NCI-H526 treated with DMSO at 0.1 percent for 48 hours (cell line): ENCODE data around the gene UBE3A.
"Not testable (repeated sequence)": the region's sequence is repeated elsewhere in the genome, so short reads cannot be mapped to it uniquely, and the experiment has no call there.

ENCODE experiments used
- DNase-seq: peaks from one replicate; lab custom pipeline; 2025; lab: John Stamatoyannopoulos, UW

The UBE3A gene

DNA sequence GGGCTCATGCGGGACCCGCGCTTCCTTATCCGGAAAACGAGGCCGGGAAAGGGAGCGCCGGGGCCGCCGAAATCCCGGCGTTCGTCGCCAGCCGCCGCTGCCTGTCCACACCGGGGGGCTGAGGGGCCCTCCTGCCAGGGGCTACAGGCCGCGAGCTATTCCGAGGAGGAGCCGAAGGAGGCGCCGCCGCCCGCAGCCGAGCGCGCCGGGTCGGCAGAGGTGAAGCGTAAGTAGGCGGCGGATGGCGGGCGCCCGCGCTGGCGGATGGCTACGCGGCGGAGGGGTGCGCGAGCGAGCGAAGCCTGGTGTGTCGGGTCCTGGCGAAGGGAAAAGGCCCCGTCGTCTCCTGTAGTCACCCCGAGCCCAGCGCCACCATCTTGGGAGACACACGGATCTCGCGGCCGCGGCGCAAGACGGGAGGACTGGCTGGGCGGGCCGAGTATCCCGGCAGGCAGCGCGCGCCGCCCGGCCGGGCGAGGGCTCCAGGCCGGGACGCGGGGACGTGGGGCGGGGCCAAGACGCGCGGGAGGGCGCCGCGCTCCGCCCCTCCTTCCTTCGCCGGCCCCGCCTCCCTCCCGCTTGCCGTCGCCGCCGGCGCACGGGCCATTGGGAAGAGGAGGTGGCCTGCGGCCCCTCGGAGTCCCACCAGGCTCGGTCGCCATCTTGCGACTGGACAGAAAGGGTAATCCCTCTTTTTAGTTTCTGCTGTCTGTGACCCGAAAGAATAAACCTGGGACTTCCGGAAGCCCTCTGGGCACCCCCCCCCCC, at the start of gene UBE3A:
UBE3A (minus strand) TSS at position 424 of the 768 bp plus-strand sequence. CDS start 29,917 bp downstream, outside the sequence.
- DNase-seq: peak; percentile 79

DNA sequence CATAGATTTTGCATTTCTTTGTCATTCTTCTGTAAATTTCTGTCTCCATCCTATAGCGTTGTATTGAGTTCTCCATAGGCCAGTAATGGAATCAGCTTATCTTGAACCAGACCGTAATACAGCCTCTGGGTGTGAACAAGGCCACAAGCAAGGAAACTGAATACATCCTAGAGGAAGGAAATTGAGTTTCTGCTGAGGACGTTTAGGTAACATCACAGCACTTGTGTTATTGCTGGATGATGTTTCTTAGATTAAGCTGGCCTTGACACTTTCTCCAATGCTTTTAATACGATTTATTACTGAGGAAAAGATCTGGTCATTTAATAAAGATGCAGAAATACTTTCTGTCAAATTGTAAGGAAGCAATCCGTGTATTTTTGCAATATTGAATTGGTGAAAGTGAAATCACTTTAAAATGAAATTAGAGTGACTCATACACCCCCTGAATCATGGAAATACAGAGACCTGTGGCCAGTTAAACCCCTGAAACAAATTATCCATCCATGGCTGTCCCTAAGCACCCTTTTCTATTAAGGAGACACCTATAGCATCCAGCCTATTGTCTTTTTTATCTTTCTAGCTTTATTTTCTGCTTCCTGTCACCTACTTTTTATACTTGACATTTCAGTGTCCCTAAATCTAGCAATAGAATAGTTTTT, 48.5 kb upstream of the UBE3A start:
- DNase-seq: no peak

DNA sequence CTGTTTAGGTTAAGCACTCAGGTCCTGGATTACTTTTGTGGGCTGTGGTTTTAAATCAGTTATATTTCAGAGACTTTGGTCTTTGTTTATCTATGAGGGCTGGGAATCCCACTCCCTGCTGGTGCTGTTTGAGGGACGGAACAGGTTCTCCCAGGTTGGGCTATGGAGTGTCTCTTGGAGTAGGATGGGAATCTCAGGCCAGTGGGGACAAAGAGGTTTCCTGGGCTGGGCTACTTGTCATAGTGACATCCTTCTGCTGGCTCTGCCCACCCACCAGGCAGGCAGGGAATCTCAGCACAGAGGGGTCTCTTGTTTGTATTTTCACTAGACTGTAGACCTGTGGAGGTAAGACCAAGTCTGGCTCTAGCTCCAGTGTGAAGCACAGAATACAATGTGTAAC, 47.2 kb upstream of the UBE3A start:
- DNase-seq: no peak

DNA sequence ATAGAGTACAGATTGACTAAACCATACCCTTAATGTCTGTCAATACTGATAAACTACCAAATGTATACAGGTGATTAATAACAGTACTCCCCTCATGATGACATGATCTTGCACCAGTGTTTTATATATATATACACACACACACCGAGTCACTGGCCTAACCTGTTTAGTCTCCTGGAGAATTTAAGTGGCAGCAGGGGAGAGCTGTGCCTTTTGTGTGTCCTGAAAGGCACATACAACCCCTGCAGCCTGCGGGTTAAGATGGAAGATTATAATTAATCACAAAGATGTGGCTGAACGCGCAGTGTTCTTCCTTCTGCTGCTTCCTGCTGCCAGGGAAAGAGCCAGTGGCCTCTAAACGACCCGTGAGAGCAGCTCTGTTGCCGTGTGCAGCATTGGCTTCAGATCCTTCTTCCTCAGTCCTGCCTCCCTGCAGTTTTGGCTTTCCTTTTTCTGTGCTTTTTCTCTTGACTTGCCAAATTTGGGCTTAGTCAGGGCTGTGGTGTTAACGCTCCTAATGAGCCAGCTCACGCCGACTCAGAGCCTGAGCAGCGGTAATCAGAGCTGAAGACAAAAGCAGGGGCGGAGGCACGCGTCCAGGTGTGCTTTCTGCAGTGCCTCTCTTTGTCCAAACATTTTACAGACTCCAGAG, 42.5 kb upstream of the UBE3A start:
- DNase-seq: peak; percentile 44

DNA sequence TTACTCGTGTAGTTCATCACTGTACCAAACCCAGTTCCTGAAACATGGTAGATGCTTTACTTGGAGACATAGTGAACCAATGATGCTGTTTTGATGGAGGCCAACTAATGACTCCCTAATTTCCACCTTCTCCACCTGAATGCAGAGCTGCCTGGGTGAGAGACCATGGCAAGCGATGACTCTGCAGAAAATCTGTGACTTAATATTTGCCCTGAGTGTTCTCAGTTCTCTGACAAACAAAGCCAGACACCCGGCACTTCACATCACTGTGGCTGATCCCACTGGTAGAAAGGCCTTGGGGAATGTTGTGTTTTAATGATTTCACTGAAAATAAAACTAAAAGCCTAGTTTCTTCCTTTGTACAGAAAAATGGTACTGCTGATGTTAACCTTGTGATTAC, 39.5 kb upstream of the UBE3A start:
- DNase-seq: no peak

DNA sequence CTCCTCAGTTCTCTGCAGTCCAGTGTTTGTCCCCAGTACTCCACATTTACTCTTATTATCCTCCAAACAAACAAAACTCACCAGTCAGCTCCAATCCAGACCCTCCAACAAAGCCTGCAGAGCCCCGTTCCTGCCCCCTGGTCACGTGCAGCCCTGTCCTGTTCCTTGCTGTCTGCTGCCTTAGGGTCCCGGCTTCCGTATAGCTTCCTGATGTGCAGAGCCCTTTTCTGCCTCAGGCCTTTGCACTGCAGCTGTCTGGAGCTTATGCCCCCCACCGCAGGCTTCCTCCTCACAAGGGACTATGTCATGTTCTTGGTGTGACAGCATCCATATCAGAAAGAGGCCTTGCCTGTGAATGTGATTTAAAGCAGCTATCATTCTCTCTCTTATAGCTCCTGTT, 39.0 kb upstream of the UBE3A start:
- no peak for DNase-seq

DNA sequence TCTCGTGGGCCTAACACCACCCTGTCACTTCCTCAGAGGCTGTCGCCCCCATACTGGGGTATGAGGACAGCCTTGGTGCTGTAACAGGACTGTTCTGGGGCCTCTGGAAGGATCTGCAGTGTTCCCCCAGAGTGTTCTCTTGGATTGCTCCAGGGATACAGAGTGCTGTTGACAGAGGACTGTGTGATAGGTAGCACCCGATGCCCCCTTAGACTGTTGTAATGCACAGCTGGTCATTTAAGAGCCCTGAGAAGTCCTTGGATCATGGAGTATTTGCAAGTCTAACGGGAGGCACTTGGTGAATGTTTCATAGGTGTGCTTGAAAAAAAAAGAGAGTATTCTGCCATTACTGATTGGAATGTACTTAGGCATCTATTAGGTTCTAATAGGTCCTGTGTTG, 35.4 kb upstream of the UBE3A start:
- DNase-seq: no peak

DNA sequence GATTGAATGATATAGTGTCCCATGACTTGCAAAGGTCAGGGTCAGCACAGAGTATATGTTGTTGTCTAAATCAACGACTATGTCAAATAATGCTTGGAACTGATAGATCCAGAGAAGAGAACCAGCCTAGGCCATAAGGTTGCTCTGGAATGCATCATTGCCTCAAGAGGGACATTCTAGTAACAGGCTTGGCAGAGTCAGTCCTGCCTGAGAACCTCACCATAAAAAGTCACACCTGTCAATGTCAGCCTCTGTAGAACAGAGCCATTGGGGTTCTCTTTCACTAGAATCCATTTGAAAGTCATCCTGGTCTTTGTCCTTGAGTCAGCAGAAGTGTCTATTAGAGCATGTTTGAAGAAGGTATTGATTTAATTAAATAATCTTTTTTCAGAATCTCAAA, 31.4 kb upstream of the UBE3A start:
- DNase-seq: no peak

DNA sequence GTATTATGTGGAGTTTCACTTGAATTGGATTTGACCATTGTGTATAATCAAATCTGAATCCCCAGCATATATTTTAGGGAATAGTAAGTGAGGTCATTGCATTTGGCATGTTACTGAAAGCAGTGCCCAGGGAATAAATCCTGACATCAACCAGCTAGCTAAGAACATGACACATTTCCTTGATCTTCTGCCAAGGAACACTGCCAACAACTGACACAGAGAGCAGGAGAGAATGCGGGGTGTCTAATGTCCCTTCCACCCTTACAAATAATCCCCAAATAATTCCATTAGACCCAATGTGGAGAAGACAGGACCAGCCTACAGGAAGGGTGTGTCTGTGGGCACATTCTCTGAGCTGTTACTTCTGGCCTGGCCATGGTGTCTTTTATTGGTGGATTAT, 30.6 kb upstream of the UBE3A start:
- no peak for DNase-seq

DNA sequence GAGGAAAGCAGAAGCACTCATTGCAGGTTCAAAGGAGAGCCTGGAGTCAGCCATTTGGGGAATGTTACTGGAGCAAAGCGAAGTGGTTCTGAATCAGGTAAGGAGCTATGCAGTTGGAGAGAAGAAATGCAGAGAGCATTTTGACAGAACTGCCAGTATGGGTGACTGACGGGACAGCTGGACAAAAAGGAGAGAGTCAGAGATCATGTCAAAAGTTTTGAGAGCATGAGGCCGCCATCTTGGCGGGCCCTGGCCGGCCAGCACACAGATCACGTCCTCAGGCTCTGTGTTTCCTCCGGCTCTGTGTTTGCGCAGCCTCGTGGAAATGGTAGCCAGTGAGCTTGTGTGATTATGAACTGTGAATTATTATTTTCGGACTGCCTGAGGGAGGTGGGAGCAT, 29.8 kb upstream of the UBE3A start:
- DNase-seq: no peak

DNA sequence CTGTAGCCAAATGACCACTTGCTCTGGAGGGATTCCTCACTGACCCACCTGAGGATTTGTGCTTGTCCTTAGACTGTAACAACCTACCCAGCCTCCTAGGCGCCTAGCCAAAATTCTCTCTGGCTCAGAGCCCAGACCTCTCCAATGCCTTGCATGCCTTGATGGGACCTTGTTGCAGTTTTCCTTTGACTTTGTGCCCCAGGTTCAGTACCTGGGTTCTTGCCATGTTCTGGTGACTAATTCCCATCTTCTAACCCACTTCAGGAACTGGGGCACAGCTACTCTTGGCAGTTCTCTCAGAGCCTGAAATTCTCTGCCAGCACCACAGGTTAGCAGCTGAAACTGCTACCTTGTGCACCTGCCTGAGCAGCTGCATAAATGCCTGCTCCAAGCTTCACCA, 27.0 kb upstream of the UBE3A start:
- DNase-seq: no peak

DNA sequence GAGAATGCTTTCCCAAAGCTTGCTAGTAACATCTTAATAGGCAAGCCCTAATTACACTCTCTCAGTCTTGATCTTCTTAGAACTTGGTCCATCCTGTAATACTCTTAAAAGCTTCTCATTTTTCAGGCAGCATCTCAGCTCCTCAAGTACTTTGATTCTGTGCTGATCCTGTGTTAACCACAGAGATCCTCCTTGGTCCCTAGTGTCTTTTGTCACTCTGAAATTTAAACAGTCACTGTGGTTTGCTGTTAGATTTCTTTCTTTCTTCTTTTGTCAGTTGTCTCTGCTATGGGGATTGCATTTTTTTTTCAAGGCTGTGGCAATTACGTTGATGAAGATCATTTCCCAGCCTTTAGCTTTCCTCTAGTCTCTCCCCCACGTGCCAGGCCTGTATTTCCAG, 26.0 kb upstream of the UBE3A start:
- no peak for DNase-seq

DNA sequence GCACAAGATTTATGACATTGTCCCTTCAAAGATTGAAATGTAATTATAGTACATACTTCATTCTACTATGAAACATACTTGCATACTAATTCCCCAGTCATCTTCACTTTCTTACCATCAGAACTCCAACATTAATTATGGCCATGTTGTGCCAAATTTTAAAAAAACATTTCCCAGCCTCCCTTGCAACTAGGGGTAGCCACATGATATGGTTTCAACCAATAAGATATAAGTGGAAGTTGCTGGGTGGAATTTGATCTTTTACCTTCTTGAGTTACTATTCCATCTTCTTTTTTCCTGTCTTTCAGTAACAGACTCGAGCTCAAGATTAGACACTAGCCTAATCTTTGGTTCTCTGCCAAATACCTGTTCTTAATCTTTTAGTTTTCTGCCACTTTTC, 25.6 kb upstream of the UBE3A start:
- DNase-seq: no peak

DNA sequence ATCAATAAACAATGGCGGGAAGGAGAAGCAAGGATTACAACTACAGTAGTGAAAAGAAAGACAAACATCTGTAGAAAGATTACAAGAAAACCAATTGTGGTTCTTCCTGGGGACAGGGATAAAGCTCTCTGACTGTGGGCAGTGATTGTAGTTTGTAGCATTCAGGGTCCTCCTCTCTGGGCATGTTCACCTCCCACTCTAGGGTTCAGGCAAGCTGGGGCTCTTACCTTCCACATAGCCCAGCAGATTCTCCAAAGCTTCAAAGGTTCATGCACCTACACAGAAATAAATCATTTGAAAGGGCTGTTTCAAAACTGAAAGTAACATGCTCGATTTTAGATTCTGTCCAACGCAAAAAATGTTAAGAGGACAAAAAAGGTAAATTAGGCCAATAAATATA, 17.4 kb upstream of the UBE3A start:
- no peak for DNase-seq

DNA sequence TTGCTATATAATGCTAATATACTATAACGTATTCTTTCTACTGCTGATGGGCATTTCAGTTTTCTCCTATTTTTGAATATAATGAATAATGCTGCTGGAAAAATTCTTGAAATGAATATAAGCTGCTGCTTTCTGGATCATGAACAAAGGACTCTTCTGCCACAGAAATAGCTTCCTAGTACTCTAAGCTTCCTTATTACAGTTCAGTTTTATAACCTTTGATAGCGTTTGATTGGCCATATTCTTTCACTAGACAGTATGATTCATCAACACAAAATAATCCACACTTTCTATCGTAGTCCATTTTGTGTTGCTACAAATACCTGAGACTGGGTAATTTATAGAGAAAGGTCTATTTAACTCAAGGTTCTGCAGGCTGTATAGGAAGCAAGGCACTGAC, 16.4 kb upstream of the UBE3A start:
- no peak for DNase-seq

DNA sequence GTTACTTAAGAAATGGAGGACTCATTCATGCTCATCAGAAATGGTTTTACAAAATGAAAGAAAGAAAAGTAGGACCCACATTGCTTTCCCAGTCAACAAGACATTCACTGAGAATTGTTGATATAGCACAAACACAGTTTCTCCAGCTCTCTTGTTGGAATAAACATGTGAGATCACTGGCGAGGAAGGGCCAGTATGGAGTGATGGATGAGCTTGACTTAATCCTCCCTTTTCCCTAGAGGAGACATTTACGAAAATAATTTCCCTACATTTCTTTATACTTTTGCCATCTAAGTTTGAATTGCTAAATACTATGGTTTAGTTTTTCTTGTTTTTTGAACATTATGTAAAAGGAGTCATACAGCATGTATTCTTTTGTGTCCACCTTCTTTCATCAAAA, 15.9 kb upstream of the UBE3A start:
- DNase-seq: no peak

DNA sequence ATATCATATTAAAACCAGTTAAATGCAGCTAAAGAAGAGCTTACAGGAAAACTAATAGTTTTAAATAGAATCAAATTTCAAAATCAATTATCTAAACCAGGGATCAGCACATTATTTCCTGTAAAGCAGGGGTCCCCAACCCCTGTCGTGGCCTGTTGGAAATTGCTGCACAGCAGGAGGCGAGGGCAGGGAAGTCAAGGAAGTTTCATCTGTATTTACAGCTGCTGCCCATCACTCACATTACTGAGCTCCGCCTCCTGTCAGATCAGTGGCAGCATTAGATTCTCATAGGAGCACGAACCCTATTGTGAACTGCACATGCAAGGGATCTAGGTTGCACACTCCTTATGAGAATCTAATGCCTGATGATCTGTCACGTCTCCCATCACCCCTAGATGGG, 14.4 kb upstream of the UBE3A start:
- DNase-seq: not testable (repeated sequence)

DNA sequence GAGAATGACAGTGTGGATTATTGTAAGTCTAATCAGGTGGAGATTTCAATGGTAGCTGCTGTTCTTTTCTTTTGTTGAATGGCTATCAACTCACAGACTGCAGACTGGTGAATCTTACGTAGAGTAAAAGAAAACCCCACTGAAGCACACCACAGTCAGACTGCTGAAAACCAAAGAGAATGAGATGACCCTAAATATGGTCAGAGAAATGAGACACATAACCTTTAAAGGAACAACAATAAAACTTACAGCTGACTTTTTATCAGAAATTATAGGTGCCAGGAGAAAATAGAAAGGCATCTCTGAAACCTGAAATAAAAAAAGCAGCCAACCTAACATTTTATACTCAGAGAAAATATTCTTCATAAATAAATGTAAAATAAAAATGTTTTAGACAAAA, 12.7 kb upstream of the UBE3A start:
- DNase-seq: no peak

DNA sequence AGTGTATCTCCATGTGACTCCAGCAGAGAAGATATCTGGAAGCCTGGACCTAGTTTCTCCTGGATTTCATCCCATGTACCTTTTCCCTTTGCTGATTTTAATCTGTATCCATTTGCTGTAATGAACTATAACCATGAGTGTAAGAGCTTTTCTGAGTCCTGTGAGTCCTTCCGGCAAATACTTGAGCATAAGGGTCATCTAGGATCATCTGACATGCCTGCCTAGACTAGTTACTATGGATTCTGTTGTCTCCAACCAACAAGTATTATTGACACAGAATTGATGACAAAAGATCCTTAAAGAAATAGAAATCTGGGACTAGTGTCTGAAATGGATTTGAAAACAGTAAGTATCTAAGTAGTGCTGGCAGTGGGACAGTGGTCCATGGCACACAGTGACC, 11.3 kb upstream of the UBE3A start:
- no peak for DNase-seq

DNA sequence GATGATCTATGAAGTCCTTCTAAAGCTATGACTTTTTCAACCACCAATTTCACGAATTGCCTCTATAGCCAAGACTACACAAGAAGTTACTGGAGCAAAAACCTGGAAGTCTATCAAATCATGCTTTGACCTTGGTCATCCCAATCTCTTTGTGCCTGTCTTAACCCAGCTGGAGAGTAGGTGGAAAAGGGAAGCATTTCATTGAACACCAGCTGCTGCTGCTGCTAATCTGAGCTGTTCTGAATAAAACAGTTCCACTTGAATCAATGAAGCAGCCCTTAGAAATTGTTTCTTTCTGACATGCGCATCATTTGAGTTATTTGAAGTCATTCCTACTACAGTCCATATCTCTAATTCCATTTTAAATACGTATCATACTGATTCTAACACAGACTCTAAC, 7.3 kb upstream of the UBE3A start:
- no peak for DNase-seq

DNA sequence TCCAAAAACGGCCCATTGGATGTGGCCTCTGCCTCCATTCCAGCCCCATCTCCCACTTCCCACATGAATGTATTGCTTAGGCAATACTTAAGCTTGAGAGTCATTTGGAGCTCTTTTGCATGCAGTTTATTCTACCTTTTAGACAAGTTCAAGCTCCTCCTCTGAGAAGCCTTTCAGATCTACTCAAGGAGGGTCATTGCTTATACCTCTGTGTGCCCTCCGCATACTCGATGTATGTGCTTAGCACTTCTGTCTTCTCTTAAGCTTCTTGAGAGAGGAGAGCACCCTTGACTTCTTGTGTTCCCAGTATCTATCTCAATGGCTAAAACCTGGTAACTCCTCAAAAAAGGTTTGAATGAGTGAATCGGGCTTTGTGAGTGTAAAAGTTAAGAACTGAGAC, 6.6 kb upstream of the UBE3A start:
- no peak for DNase-seq

DNA sequence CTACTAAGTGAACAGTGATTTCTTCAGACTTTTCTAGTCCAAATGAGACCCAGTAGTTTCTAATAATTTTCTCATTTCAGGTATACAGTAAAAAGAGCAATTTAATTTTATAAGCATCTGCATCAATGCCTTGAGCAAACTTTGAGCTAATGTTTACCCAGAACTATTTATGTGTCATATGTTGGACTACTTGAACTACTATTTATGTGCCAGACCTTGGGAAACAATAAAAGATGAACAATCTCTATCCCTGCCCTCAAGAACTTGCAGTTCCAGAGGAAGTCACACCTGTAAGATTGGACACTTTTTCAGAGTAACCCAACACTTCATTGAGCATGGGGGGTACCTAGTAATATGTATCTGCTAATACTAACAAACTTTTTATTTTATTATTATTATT, 2.3 kb upstream of the UBE3A start:
- no peak for DNase-seq

DNA sequence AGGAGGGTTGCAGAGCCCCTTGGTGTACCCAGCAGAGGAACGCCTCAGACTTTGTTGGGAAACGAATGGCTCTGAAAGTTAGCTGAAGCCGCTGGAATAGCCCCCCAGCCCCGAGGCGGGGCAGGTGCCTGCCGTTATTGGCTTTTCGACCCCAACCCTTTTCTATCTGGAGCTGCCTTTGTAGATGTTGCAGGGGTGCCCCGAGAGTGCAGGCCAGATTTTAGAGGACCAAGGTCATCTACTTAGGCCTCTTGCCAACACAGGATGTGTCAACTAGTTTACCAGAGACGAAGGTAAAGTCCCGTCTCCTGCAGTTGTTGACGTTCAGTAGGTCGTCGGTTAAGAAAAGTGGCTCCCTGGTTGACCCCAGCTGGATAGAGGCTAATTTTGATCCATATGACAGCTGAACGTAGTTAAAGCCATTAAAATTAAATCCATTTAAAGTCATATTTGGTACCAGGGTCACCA, 579 bp upstream of the UBE3A start:
- no peak for DNase-seq
